ENCODE results near the gene ASPSCR1.

GRCh38 chr17:81942167-81942553 is 35.3 kb upstream of the ASPSCR1 start:
- TF ChIP-seq POLR2A (IDR thresholded peaks at IDR 0.05) (no peak), POLR2AphosphoS5 (IDR thresholded peaks at IDR 0.05) (no peak), CTCF (IDR thresholded peaks at IDR 0.05) (no peak)
